LNCaP clone FGC (cell line): Measurements from ENCODE around the gene BRAP.
"Not testable (repeated sequence)": the region's sequence is repeated elsewhere in the genome, so short reads cannot be mapped to it uniquely, and the experiment has no call there.

Source experiments
- DNase-seq: peaks from one replicate; pipeline ENCODE4 v3.0.0-alpha.2; 2011; ENCODE audit warnings: low read depth
- H3K4me3 ChIP-seq: 2 replicates; pipeline ENCODE4 v1.5.1; 2011; ENCODE audit warnings: mild to moderate bottlenecking, low read depth, low read length, control low read depth
- CTCF ChIP-seq: IDR thresholded peaks from 2 replicates; pipeline ENCODE4 v1.5.1; 2012; ENCODE audit warnings: mild to moderate bottlenecking; ENCODE audit not compliant: control insufficient read depth, insufficient read depth; ENCODE audit errors: extremely low read depth

Gene BRAP

GRCh38 chr12:111599453-111600204 lies 86.1 kb downstream of the BRAP start:
- peak; percentile 61 for DNase-seq
- TF ChIP-seq CTCF: no peak
- H3K4me3 ChIP-seq: peak overlapping the region; percentile 98

GRCh38 chr12:111598637-111599452 lies 86.9 kb downstream of the BRAP start, which contains the start of gene ATXN2:
TSS of gene ATXN2 (minus strand) at chr12:111599315. CDS start at chr12:111599034, 281 bp downstream.
- TF ChIP-seq CTCF: no peak
- H3K4me3 ChIP-seq: peak within 1 kb of the TSS; percentile 98
- DNase-seq: no peak

GRCh38 chr12:111597831-111598636 lies 87.7 kb downstream of the BRAP start:
- DNase-seq: no peak
- H3K4me3 ChIP-seq: peak overlapping the region; percentile 98
- no peak for TF ChIP-seq CTCF

GRCh38 chr12:111596985-111597830 lies 88.5 kb downstream of the BRAP start:
- peak; percentile 65 for DNase-seq
- TF ChIP-seq CTCF: no peak
- peak overlapping the region; percentile 98 for H3K4me3 ChIP-seq

GRCh38 chr12:111595341-111595835 lies 90.4 kb downstream of the BRAP start:
- not testable (repeated sequence) for DNase-seq, H3K4me3 ChIP-seq
